ENCODE data around the gene SLC15A4. TPM values are rescaled to one million over a fixed set of nuclear protein-coding genes. Genes with fewer than 3 reads are reported as not detected.
"Not testable (repeated sequence)": the region's sequence is repeated elsewhere in the genome, so short reads cannot be mapped to it uniquely, and the experiment has no call there.

SLC15A4 gene
- polyA plus RNA-seq, 1 donor: 22.4 TPM

DNA sequence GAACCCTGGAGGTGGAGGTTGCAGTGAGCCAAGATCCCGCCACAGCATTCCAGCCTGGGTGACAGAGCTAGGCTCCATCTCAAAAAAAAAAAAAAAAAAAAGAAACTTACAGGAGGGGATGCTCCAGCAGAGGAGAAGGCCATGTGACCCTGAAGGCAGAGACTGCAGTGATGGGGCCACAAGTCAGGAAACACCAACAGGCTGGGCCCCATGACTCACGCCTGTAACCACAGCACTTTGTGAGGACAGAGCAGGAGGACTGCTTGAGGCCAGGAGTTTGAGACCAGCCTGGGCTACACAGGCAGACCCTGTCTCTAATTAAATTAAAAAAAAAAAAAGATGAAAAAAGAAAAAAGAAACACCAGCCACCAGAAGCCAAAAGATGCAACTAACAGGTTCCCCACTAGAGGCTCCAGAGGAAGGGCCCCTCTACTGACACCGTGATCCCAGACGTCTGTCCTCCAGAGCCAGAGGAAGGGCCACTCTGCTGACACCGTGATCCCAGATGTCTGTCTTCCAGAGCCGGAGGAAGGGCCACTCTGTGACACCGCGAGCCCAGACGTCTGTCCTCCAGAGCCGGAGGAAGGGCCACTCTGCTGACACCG is 20.4 kb upstream of the SLC15A4 start:
- no peak for DNase-seq (ENCODE audit: low read depth)

- no peak for DNase-seq (ENCODE audit: low read depth)
Observed at GRCh38 chr12:128843538-128843937, 19.8 kb upstream of the SLC15A4 start.

- DNase-seq (ENCODE audit: low read depth): no peak
Observed at GRCh38 chr12:128842579-128842978, 18.8 kb upstream of the SLC15A4 start.

DNA sequence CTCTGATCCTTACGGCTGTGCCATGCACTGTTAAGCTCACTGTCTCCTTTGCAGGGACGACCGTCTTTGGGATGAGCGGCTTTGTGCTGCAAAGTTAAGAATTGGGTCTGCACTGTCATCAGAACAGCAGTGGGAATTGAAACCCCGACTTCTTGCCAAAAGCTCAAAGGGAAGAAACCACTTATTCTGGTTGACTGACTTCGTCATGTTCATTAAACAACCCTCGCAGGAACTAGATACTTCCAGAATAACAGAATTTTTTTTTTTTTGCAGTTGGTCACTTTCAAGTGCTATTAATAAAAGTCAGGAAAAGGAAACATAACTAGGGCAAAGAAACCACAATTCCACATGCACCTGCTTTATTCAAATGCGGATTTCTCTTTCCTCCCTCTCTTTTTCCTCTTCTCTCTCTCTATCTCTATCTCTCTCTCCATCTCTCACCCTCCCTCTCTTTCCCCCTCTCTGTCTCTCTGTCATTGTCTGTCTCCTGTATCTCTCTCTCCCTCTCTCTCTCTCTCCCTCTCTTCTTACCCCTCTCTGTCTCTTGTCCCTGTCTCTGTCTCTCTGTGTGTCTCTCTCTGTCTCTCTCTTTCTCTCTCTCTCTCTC is 17.2 kb upstream of the SLC15A4 start:
- DNase-seq (ENCODE audit: low read depth): no peak

GRCh38 chr12:128839885-128840284 is 16.1 kb upstream of the SLC15A4 start:
- DNase-seq (ENCODE audit: low read depth): not testable (repeated sequence)

DNA sequence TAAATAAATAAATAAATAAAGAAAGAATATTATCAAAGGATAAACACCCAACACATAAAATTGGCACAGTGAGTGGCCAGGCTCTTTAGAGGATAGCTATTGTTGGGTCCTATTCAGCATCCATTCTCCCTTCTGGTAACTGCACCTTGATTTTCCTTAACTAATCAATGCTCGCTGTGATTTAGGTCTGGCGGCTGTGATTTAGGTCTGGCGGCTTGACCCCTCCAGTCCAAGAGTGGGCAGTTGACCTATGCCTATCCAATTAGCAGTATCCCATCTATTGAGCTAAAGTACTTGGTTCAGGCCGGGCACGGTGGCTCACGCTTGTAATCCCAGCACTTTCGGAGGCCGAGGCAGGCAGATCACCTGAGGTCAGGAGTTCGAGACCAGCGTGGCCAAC is 9.7 kb upstream of the SLC15A4 start:
- DNase-seq (ENCODE audit: low read depth): no peak

- DNase-seq (ENCODE audit: low read depth): no peak
Observed at GRCh38 chr12:128830505-128830893, 6.7 kb upstream of the SLC15A4 start.

DNA sequence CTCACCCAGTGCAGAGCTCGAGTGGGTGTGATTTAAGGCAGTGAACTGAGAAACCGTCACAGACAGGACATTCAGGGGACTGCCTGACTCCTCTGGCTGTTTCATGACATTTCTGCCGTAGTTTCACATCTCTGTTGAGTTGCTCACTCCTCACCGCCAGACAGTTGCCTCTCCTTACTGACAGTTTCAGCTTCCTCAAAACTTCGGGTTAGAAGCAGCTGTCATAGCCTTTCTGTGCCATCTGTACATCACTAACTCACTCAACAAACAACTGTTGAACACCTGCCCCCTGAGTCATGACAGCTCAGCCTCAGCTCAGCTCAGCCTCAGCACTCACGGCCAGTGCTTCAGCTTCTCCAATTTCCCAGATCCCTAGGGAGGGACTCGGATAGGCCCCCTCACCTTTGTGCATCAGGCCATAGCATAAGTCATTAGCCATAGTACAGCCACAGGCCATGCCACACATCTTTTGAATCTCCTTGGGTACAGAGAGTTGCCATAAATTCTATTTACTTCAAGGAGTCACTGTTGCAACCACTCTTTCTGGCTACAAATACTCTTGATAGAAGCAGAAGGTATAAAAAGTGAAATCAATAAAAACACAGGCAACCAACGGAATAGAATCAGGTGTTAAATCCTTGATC is 6.2 kb upstream of the SLC15A4 start:
- no peak for DNase-seq (ENCODE audit: low read depth)

GRCh38 chr12:128827724-128828123 is 4.0 kb upstream of the SLC15A4 start:
- DNase-seq (ENCODE audit: low read depth): no peak

DNA sequence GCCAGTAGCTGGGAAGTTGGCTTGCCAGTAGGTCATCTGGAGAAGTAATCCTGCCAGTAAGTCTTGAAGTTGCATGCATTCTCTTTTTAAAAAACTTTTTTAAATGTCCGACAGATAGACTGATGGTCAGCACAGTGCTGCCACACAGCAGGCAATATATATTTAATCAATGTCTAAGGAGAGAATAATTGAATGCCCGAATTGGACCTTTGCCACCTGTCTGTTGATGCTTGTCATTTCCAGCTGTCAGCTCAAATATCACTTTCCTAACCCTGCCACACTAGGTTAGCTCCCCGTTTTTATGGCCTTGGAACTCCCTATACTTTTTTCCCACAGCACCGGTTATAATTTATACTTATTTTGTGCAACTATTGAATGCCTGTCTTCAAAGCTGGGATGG is 2.1 kb upstream of the SLC15A4 start:
- no peak for DNase-seq (ENCODE audit: low read depth)

DNA sequence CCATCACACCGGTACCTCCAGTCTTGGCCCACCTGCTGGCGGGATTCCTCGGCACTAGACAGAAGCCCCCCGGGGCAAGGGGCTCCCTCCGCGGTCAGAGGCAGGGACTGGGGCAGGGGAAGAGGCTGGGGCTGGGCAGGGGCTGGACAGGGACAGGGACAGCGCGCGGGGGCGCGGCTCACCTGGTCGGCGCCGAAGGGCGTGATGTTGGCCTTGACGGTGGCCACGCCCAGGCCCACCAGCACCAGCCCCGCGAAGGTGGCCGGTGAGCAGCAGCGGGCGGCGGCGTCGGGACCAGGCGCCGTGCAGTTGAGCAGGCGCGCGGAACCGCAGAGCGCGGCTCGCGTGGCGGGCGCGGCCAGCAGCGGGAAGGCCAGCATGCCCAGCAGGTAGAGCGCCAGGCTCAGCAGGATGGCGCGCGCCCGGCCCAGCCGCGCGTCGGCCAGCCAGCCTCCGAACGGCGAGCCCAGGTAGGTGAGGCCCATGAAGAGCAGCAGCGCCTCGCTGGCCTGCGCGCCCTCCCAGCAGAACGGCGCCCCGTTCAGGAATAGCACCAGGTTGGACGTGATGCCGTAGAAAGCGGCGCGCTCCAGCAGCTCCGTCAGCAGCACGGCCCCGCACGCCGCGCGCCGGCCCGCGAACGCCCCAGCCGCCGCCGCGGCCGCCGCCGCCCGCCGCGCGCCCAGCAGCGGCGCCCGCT is 392 bp downstream of the SLC15A4 start:
- no peak for DNase-seq (ENCODE audit: low read depth)

GRCh38 chr12:128820723-128821432 is 2.9 kb downstream of the SLC15A4 start:
- DNase-seq (ENCODE audit: low read depth): no peak

DNA sequence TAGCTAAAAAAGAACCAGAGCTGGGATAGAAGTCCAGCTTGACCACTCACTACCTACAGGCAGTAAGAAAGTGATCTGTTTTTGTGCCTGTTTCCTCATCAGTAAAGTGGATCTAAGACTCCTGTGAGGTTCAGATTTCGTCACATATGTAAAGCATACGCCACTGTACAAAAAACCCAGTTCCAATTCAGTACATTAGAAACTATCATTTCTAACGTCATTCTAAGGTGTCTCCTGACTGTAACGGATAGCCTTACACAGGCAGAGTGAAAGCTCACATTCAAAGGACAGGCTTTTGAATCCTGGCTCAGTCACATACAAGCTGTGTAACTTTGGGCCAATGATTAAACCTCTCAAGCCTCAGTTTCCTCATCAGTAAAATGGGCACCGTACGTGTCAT is 3.5 kb downstream of the SLC15A4 start:
- no peak for DNase-seq (ENCODE audit: low read depth)

GRCh38 chr12:128819293-128820144 is 4.2 kb downstream of the SLC15A4 start:
- no peak for DNase-seq (ENCODE audit: low read depth)

DNA sequence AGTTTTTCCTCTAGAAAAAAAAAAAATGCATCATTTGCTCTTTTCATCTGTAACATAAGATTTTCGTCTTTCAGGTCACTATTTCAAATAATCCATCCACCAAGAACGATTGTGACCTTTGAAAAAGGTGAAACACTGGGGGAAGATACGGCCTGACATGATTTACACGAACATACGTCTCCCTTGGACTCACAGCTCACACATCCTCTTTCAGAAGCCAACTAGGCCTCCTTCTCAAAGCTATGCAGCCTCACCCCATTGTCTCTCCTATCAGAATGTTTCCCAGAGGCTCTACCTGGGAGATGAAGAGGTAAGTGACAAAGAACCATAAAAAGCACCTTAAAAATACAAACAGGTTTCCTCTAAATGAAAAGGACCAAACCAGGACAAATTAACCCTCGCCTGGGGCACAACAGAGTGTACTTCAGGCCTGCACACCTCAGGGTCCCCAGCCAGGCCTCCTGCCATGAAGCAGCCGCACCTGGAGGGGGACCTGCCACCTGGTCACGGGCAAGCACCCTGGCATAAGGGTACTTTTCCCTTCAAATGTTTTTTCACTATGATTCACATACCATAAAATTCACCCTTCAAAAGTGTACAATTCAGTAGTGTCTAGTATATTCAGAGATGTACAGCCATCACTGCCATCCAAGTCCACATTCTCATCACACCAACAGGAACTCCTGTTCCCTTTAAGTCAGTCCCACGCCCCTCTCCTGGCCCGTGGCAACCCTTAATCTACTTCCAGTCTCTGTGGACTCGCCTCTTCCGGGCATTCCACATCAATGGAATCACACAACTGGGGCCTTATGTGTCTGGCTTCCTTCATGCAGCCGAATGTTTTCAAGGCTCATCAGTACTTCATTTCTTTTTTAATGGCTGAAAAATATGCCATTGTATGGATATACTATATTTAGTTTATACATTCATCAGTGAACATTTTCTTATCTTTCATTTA is 5.4 kb downstream of the SLC15A4 start:
- no peak for DNase-seq (ENCODE audit: low read depth)

DNA sequence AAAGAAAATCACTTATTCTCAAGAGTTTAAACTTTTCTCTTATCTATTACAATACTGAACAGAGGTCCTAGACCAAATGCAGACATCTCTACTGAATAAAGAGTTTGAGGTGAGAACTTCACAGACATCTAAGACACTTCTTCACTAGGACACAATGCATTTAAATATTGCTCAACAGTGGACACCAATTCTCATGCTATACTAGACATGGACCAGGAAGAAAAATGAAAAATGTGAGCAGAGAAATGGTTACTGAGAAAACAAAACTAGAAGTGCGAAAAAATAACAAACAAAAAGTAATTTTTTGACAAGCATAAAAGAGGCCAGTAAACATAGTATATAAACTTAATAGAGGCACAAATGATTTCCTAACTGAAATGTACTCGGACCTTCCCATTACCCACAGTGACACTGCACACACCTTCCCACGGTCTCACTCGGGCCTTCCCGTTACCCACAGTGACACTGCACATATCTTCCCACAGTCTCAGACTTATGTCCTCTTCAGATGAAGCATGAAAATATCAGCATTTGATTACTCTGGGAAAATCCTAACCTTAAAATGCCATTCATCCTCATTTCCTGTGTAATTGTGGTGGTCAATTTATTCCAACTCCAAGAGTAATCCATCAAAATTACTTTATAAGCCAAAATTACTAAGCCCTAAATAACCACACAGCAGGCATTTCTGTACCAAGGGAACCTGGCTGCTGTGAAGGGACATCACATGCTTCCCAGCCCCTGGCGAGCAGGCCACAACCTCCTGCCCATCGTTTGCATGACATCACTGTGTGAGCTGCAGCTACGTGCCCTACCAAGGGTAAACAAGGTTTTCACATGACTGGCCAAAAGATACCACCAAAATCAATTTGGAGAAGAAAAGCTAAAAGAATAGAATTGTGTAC is 6.4 kb downstream of the SLC15A4 start:
- no peak for DNase-seq (ENCODE audit: low read depth)

GRCh38 chr12:128816643-128816920 is 7.2 kb downstream of the SLC15A4 start:
- DNase-seq (ENCODE audit: low read depth): no peak

DNA sequence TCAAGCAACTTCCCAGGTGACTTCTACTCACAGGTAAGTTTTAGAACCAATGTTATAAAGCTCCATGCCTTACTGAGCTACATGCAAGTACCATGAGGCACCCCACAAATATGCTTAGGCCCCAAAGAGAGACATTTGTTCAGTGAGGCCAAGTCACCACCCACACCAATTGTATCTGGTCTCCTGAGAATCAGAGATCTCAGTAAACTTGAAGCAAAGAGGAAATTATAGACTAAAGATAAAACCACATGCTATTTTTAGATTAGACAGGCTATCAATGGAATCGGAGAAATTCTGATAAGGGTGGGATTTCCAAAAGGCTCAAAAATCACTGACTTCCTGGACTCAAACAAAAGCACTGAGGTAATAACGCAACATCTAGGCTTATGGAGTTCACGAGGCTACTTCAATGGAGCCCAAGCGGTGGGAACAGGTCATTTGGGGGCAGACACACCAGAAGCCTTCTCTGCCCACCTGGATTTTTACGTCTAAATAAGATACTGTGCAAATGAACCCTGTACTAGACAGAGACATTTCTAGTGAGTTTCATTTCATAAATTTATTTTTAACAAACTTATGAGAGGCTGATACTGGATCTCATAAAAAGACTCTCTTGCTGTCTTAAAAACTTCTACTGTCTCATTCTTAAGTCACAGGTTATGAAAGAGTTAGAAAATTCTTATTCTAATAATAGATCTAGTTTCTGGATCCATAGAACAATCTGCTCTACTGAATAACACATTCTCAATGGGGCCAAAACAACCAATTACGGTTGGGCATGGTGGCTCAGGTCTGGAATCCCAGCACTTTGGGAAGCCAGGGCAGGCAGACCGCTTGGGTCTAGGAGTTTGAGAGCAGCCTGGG is 7.7 kb downstream of the SLC15A4 start:
- DNase-seq (ENCODE audit: low read depth): no peak
